ENCODE data around the gene GLT1D1. TPM values are rescaled to one million over a fixed set of nuclear protein-coding genes. Genes with fewer than 3 reads are reported as not detected.

The GLT1D1 gene
- total RNA-seq, 1 experiment from 2014 or later = not detected

- BruUV-seq (replicated peaks) = no TSS peak
- Histone ChIP-seq H2AFZ (ENCODE audit: low read length) (no peak overlapping the region), H4K20me1 (ENCODE audit: low read length) (no peaks in the 10 kb centered on the region), H3K4me2 (ENCODE audit: low read length) (no peak overlapping the region), H3K4me3 (ENCODE audit: low read length) (no peak overlapping the region), H3K9me2 (replicated peaks; ENCODE audit: low read length) (no peaks in the 10 kb centered on the region), H3K79me2 (ENCODE audit: low read length) (no peaks in the 10 kb centered on the region), H3K4me1 (ENCODE audit: insufficient read depth, low read length) (no peaks in the 10 kb centered on the region), H3K27ac (ENCODE audit: low read length) (no peak overlapping the region), H3K27me3 (ENCODE audit: low read length) (peaks cover 55% of the 10 kb centered on the region), H3K9me3 (ENCODE audit: low read length) (no peaks in the 10 kb centered on the region), H3K36me3 (ENCODE audit: low read depth, low read length) (no peaks in the 10 kb centered on the region), H3F3A (ENCODE audit: low read length, unreplicated experiment) (no peaks in the 10 kb centered on the region), H3K9ac (ENCODE audit: low read length) (no peak overlapping the region)
- intact Hi-C loops (cut with micrococcal nuclease) = no loop called here
- ChIA-PET CTCF (no interaction called here), POLR2A (ENCODE audit: unreplicated experiment) (no interaction called here)
- DNase-seq = no peak
- TF ChIP-seq CTCF (conservative IDR thresholded peaks at IDR 0.05; ENCODE audit: low read depth, low read length) = no peak
- TF ChIP-seq EZH2 (IDR thresholded peaks at IDR 0.05; ENCODE audit: low read length, unreplicated experiment) = no peak
- no peak for TF ChIP-seq EZH2phosphoT487 (IDR thresholded peaks at IDR 0.05; ENCODE audit: borderline replicate concordance, low read length)
- ATAC-seq = no peak
Measured at GRCh38 chr12:128853600-128854197, 421 bp downstream of the GLT1D1 start.

- no peaks in the 10 kb centered on the region for H3K79me2 ChIP-seq (ENCODE audit: low read length)
- H3F3A ChIP-seq (ENCODE audit: low read length, unreplicated experiment) = no peaks in the 10 kb centered on the region
- H3K27me3 ChIP-seq (ENCODE audit: low read length) = peaks cover 65% of the 10 kb centered on the region
- ChIA-PET CTCF (no interaction called here), POLR2A (ENCODE audit: unreplicated experiment) (no interaction called here)
- no peak overlapping the region for H3K4me2 ChIP-seq (ENCODE audit: low read length)
- no peak overlapping the region for H3K27ac ChIP-seq (ENCODE audit: low read length)
- H3K9me2 ChIP-seq (replicated peaks; ENCODE audit: low read length) = no peaks in the 10 kb centered on the region
- H3K36me3 ChIP-seq (ENCODE audit: low read depth, low read length) = no peaks in the 10 kb centered on the region
- TF ChIP-seq CTCF (conservative IDR thresholded peaks at IDR 0.05; ENCODE audit: low read depth, low read length) = no peak
- TF ChIP-seq EZH2 (IDR thresholded peaks at IDR 0.05; ENCODE audit: low read length, unreplicated experiment) = no peak
- TF ChIP-seq EZH2phosphoT487 (IDR thresholded peaks at IDR 0.05; ENCODE audit: borderline replicate concordance, low read length) = no peak
- DNase-seq = no peak
- H3K9ac ChIP-seq (ENCODE audit: low read length) = no peak overlapping the region
- ATAC-seq = no peak
- H4K20me1 ChIP-seq (ENCODE audit: low read length) = no peaks in the 10 kb centered on the region
- H3K4me3 ChIP-seq (ENCODE audit: low read length) = no peak overlapping the region
- BruUV-seq (replicated peaks) = no TSS peak
- no peaks in the 10 kb centered on the region for H3K4me1 ChIP-seq (ENCODE audit: insufficient read depth, low read length)
- intact Hi-C loops (cut with micrococcal nuclease) = no loop called here
- H2AFZ ChIP-seq (ENCODE audit: low read length) = no peak overlapping the region
- no peaks in the 10 kb centered on the region for H3K9me3 ChIP-seq (ENCODE audit: low read length)
Measured at GRCh38 chr12:128856035-128856790, 2.9 kb downstream of the GLT1D1 start.

- Histone ChIP-seq H3K27ac (ENCODE audit: low read length) (no peak overlapping the region), H3K9me3 (ENCODE audit: low read length) (no peaks in the 10 kb centered on the region), H3K36me3 (ENCODE audit: low read depth, low read length) (no peaks in the 10 kb centered on the region), H3K27me3 (ENCODE audit: low read length) (peaks cover 69% of the 10 kb centered on the region), H4K20me1 (ENCODE audit: low read length) (no peaks in the 10 kb centered on the region), H3K9me2 (replicated peaks; ENCODE audit: low read length) (no peaks in the 10 kb centered on the region), H3K4me2 (ENCODE audit: low read length) (no peak overlapping the region), H3K79me2 (ENCODE audit: low read length) (no peaks in the 10 kb centered on the region), H3K4me1 (ENCODE audit: insufficient read depth, low read length) (no peaks in the 10 kb centered on the region), H3F3A (ENCODE audit: low read length, unreplicated experiment) (no peaks in the 10 kb centered on the region), H3K4me3 (ENCODE audit: low read length) (no peak overlapping the region), H2AFZ (ENCODE audit: low read length) (no peak overlapping the region), H3K9ac (ENCODE audit: low read length) (no peak overlapping the region)
- ATAC-seq (no peak), DNase-seq (no peak)
- ChIA-PET CTCF (no interaction called here), POLR2A (ENCODE audit: unreplicated experiment) (no interaction called here)
- intact Hi-C loops (cut with micrococcal nuclease) = no loop called here
- TF ChIP-seq EZH2 (IDR thresholded peaks at IDR 0.05; ENCODE audit: low read length, unreplicated experiment) (no peak), CTCF (conservative IDR thresholded peaks at IDR 0.05; ENCODE audit: low read depth, low read length) (no peak), EZH2phosphoT487 (IDR thresholded peaks at IDR 0.05; ENCODE audit: borderline replicate concordance, low read length) (no peak)
- BruUV-seq (replicated peaks) = no TSS peak
Measured at GRCh38 chr12:128856791-128857078, 3.5 kb downstream of the GLT1D1 start.

Measured in PC-3 (cell line).